Measurements from ENCODE around the gene FYCO1.

Gene FYCO1

DNA sequence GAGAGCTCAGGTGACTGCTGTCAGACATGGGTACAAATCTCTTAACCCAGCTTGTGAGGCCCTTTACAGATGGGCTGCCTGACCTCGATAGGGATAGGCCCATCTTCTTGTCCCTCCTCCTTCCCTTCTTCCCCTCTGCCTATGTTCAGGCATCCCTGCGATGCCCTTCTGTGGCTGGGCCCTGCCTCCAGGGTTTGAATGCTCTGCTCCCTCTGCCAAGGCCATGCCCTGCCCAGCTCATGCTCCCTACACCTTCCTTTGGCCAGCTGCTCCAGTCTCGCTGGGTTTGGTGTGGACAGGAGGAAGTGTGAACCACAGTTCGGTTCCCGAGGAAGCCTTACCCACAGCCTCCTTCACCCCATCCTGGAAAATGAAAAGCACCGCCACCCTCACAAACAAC, 4.3 kb downstream of the FYCO1 start:
- no peak overlapping the region for H3K9ac ChIP-seq (ENCODE audit: low read length)
- H4K8ac ChIP-seq (ENCODE audit: low read depth, low read length): no peak overlapping the region
- H2BK5ac ChIP-seq (ENCODE audit: low read length): no peak overlapping the region
- no peak overlapping the region for H2BK120ac ChIP-seq (ENCODE audit: low read depth, low read length)
- H3K4me1 ChIP-seq (ENCODE audit: control insufficient read depth, low read depth, low read length): peaks cover 13% of the 10 kb centered on the region
- H3K56ac ChIP-seq (ENCODE audit: low read length): no peak overlapping the region
- peaks cover 8% of the 10 kb centered on the region for H3K79me1 ChIP-seq (ENCODE audit: low read length)
- no peak for DNase-seq
- no peaks in the 10 kb centered on the region for H3K36me3 ChIP-seq (ENCODE audit: control insufficient read depth, insufficient read depth, low read length)
- no peak overlapping the region for H3K4me3 ChIP-seq (ENCODE audit: low read length)
- no peak overlapping the region for H3K18ac ChIP-seq (ENCODE audit: low read length)
- WGBS (ENCODE audit: extremely low coverage, insufficient coverage, low lambda C conversion rate): no CpG with 5 or more reads among the region's 6 CpGs
- H3K4ac ChIP-seq (ENCODE audit: low read depth, low read length): no peak overlapping the region
- H2AK5ac ChIP-seq (ENCODE audit: low read length): no peak overlapping the region
- H2BK15ac ChIP-seq (replicated peaks; ENCODE audit: low read depth): no peak overlapping the region
- no peak overlapping the region for H4K5ac ChIP-seq (ENCODE audit: low read length)
- H3K4me2 ChIP-seq (ENCODE audit: low read length): no peak overlapping the region
- H3K27me3 ChIP-seq (ENCODE audit: insufficient read depth, low read length, poor library complexity): no peaks in the 10 kb centered on the region
- H3K27ac ChIP-seq (ENCODE audit: low read depth, low read length): no peak overlapping the region
- peaks cover 5% of the 10 kb centered on the region for H3K79me2 ChIP-seq (ENCODE audit: control insufficient read depth, insufficient read depth, low read length)
- peak overlapping the region; percentile 98 for H3K23ac ChIP-seq (ENCODE audit: low read length)

DNA sequence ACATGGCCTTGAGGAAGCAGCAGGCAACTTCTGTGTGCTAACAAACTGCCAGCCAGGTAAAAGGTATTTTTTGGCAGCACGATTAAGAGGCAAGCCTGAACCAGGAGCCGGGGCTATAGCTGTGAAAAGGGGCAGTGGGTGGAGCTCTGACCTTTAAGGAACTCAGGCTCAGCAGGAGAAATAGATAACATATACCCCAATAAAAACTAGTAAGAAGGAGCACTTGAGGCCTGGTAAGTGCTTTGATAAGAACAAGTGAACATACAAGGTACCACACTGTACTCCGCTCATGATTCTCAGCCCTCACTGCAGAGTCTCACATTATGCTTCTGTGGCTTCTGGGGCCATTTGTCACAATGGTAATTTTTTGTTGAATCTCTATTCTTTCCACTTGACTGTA, 5.4 kb downstream of the FYCO1 start:
- Histone ChIP-seq H3K4me3 (ENCODE audit: low read length) (no peak overlapping the region), H3K79me2 (ENCODE audit: control insufficient read depth, insufficient read depth, low read length) (peaks cover 5% of the 10 kb centered on the region), H3K23ac (ENCODE audit: low read length) (no peak overlapping the region), H3K27me3 (ENCODE audit: insufficient read depth, low read length, poor library complexity) (no peaks in the 10 kb centered on the region), H2BK5ac (ENCODE audit: low read length) (no peak overlapping the region), H3K4me1 (ENCODE audit: control insufficient read depth, low read depth, low read length) (peaks cover 13% of the 10 kb centered on the region), H4K8ac (ENCODE audit: low read depth, low read length) (no peak overlapping the region), H3K9ac (ENCODE audit: low read length) (no peak overlapping the region), H2BK120ac (ENCODE audit: low read depth, low read length) (no peak overlapping the region), H3K27ac (ENCODE audit: low read depth, low read length) (no peak overlapping the region), H3K36me3 (ENCODE audit: control insufficient read depth, insufficient read depth, low read length) (no peaks in the 10 kb centered on the region), H2AK5ac (ENCODE audit: low read length) (no peak overlapping the region), H3K4ac (ENCODE audit: low read depth, low read length) (no peak overlapping the region), H3K56ac (ENCODE audit: low read length) (no peak overlapping the region), H3K4me2 (ENCODE audit: low read length) (no peak overlapping the region), H4K5ac (ENCODE audit: low read length) (no peak overlapping the region), H3K18ac (ENCODE audit: low read length) (no peak overlapping the region), H2BK15ac (replicated peaks; ENCODE audit: low read depth) (no peak overlapping the region), H3K79me1 (ENCODE audit: low read length) (peaks cover 11% of the 10 kb centered on the region)
- DNase-seq: no peak
- no CpG with 5 or more reads among the region's 3 CpGs for WGBS (ENCODE audit: extremely low coverage, insufficient coverage, low lambda C conversion rate)

DNA sequence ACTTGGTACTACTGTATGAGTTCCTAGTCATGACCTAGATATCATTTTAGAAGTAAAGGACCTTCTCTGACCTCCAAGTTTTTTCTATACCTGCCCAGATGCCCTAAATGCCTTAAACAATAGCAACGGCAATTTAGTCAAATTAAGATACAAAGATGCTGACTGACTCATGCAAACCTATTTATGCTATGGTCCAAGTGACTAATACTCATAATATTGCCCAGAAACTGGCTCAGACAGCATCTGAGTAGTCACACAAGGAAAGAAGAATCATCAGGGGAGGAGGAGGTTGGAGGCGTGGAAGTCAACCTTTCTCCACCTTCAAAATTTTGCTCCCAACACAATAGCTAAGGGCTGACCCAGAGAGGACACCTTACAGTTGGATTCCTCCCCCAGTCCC, 6.8 kb downstream of the FYCO1 start:
- Histone ChIP-seq H2BK15ac (replicated peaks; ENCODE audit: low read depth) (no peak overlapping the region), H3K23ac (ENCODE audit: low read length) (no peak overlapping the region), H2BK5ac (ENCODE audit: low read length) (no peak overlapping the region), H3K27ac (ENCODE audit: low read depth, low read length) (no peak overlapping the region), H3K27me3 (ENCODE audit: insufficient read depth, low read length, poor library complexity) (no peaks in the 10 kb centered on the region), H4K5ac (ENCODE audit: low read length) (no peak overlapping the region), H3K36me3 (ENCODE audit: control insufficient read depth, insufficient read depth, low read length) (no peaks in the 10 kb centered on the region), H2BK120ac (ENCODE audit: low read depth, low read length) (no peak overlapping the region), H4K8ac (ENCODE audit: low read depth, low read length) (no peak overlapping the region), H3K56ac (ENCODE audit: low read length) (no peak overlapping the region), H3K18ac (ENCODE audit: low read length) (no peak overlapping the region), H2AK5ac (ENCODE audit: low read length) (no peak overlapping the region), H3K79me1 (ENCODE audit: low read length) (peaks cover 11% of the 10 kb centered on the region), H3K9ac (ENCODE audit: low read length) (no peak overlapping the region), H3K79me2 (ENCODE audit: control insufficient read depth, insufficient read depth, low read length) (peaks cover 5% of the 10 kb centered on the region), H3K4me1 (ENCODE audit: control insufficient read depth, low read depth, low read length) (peaks cover 9% of the 10 kb centered on the region), H3K4me3 (ENCODE audit: low read length) (no peak overlapping the region), H3K4ac (ENCODE audit: low read depth, low read length) (no peak overlapping the region), H3K4me2 (ENCODE audit: low read length) (no peak overlapping the region)
- WGBS (ENCODE audit: extremely low coverage, insufficient coverage, low lambda C conversion rate): no CpG with 5 or more reads among the region's 2 CpGs
- DNase-seq: no peak

DNA sequence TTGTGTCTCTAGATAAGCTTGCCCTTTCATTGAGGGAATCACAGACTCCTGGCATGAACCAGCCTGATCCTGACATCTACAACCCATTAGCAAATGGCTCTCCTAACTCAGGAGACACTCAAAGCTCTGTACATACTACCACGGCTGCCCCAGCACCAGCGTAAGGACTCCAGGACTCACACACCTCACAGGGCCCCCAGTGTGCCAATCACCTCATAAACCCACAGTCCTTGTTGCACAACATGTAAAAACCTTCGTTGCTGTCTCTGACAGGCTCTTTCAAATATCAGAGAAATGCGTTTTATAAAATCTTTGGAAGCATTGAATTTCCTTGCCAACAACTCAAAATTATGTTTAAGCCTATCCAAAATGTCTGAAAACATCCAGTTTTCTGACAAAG, 7.3 kb downstream of the FYCO1 start:
- Histone ChIP-seq H3K36me3 (ENCODE audit: control insufficient read depth, insufficient read depth, low read length) (no peaks in the 10 kb centered on the region), H3K18ac (ENCODE audit: low read length) (no peak overlapping the region), H3K4ac (ENCODE audit: low read depth, low read length) (no peak overlapping the region), H3K4me1 (ENCODE audit: control insufficient read depth, low read depth, low read length) (peaks cover 7% of the 10 kb centered on the region), H3K9ac (ENCODE audit: low read length) (no peak overlapping the region), H2AK5ac (ENCODE audit: low read length) (no peak overlapping the region), H3K79me1 (ENCODE audit: low read length) (peaks cover 9% of the 10 kb centered on the region), H3K4me3 (ENCODE audit: low read length) (no peak overlapping the region), H2BK15ac (replicated peaks; ENCODE audit: low read depth) (no peak overlapping the region), H3K4me2 (ENCODE audit: low read length) (no peak overlapping the region), H4K5ac (ENCODE audit: low read length) (no peak overlapping the region), H3K23ac (ENCODE audit: low read length) (no peak overlapping the region), H3K27me3 (ENCODE audit: insufficient read depth, low read length, poor library complexity) (no peaks in the 10 kb centered on the region), H2BK5ac (ENCODE audit: low read length) (no peak overlapping the region), H3K56ac (ENCODE audit: low read length) (no peak overlapping the region), H3K27ac (ENCODE audit: low read depth, low read length) (no peak overlapping the region), H2BK120ac (ENCODE audit: low read depth, low read length) (no peak overlapping the region), H3K79me2 (ENCODE audit: control insufficient read depth, insufficient read depth, low read length) (peaks cover 5% of the 10 kb centered on the region), H4K8ac (ENCODE audit: low read depth, low read length) (no peak overlapping the region)
- no peak for DNase-seq
- WGBS (ENCODE audit: extremely low coverage, insufficient coverage, low lambda C conversion rate): no CpG with 5 or more reads among the region's 4 CpGs

DNA sequence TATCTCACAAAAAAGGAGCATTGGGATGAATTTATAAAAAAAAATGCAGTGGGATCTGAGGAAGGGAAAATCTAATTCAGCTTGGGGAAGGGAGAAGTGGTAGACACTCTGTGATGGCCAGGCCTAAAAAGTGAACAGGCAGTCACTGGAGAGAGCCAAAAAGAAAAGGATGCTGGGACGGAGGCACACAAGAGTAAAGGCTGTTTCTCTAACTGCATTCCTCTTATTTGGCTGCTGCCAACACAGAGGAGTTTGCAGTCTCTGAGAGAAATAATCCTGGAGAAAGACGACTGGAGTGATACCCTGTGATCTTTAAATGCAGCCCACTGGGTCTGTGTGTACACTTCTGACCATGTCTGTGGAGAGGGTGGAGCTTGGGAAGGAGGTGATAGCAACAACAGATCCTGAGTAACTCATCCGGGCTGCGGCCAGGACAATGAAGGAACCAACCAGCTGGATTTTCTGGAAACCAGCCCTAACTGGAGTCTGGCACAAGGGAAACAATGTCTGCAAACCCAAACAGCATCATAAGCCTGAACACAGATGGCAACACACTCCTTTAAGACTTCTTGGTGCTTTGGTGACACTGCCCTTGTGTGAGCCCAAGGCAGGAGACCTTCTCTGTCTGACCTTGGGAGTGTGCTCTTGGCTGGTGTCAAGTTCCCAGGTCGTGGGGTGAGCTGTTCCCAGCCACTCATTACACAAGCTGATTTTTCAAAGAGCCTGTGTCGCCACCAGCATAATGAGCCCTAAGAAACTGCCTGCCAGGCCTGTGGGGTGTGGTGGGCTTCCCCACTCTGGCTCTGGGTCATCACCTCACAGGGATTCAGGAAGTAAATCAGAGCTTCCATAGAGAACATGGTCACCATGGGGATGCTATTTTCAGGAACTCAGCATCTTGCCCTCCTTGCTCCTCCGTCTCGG, 8.0 kb downstream of the FYCO1 start:
- no peak overlapping the region for H4K8ac ChIP-seq (ENCODE audit: low read depth, low read length)
- H3K79me2 ChIP-seq (ENCODE audit: control insufficient read depth, insufficient read depth, low read length): peaks cover 5% of the 10 kb centered on the region
- no peak overlapping the region for H3K18ac ChIP-seq (ENCODE audit: low read length)
- H2BK15ac ChIP-seq (replicated peaks; ENCODE audit: low read depth): no peak overlapping the region
- no peak overlapping the region for H4K5ac ChIP-seq (ENCODE audit: low read length)
- no peak overlapping the region for H3K9ac ChIP-seq (ENCODE audit: low read length)
- no peaks in the 10 kb centered on the region for H3K36me3 ChIP-seq (ENCODE audit: control insufficient read depth, insufficient read depth, low read length)
- no peak overlapping the region for H3K4ac ChIP-seq (ENCODE audit: low read depth, low read length)
- H3K23ac ChIP-seq (ENCODE audit: low read length): no peak overlapping the region
- H2AK5ac ChIP-seq (ENCODE audit: low read length): no peak overlapping the region
- no peak overlapping the region for H2BK120ac ChIP-seq (ENCODE audit: low read depth, low read length)
- no peak overlapping the region for H3K4me2 ChIP-seq (ENCODE audit: low read length)
- no peaks in the 10 kb centered on the region for H3K27me3 ChIP-seq (ENCODE audit: insufficient read depth, low read length, poor library complexity)
- H2BK5ac ChIP-seq (ENCODE audit: low read length): no peak overlapping the region
- H3K27ac ChIP-seq (ENCODE audit: low read depth, low read length): no peak overlapping the region
- no CpG with 5 or more reads among the region's 8 CpGs for WGBS (ENCODE audit: extremely low coverage, insufficient coverage, low lambda C conversion rate)
- H3K79me1 ChIP-seq (ENCODE audit: low read length): peaks cover 9% of the 10 kb centered on the region
- H3K4me1 ChIP-seq (ENCODE audit: control insufficient read depth, low read depth, low read length): peaks cover 5% of the 10 kb centered on the region
- no peak overlapping the region for H3K56ac ChIP-seq (ENCODE audit: low read length)
- H3K4me3 ChIP-seq (ENCODE audit: low read length): no peak overlapping the region
- no peak for DNase-seq
